WTC11 (cell line): ENCODE measurements around the gene MKLN1. TPM values are rescaled to one million over a fixed set of nuclear protein-coding genes. Genes with fewer than 3 reads are reported as not detected.

Experiments
- ATAC-seq: fragments of 200-7000 bp; cut with Tn5 transposase; 2 replicates; pipeline ENCODE4 v1.10.0; 2021; ENCODE audit warnings: mild to moderate bottlenecking, moderate library complexity
- CTCF ChIA-PET: fragments of 300-600 bp; sonication (Branson Sonifier 250); formaldehyde crosslinking; loops from one replicate; lab custom pipeline; 2021; ENCODE audit warnings: antibody characterized with exemption; lab: Charles Lee
- POLR2A ChIA-PET: fragments of 350-600 bp; sonication (Branson Sonifier 250); formaldehyde crosslinking; loops from one replicate; lab custom pipeline; 2021; ENCODE audit warnings: antibody characterized with exemption; lab: Charles Lee
- DNase-seq: peaks from one replicate; pipeline ENCODE4 v3.0.0; 2021; ENCODE audit warnings: low spot score
- H3K27ac Mint-ChIP-seq: 2 replicates; pipeline ENCODE4 v1.8.0; 2021; ENCODE audit warnings: mixed read lengths
- H3K27me3 Mint-ChIP-seq: 2 replicates; pipeline ENCODE4 v1.8.0; 2021; ENCODE audit warnings: low read depth, mild to moderate bottlenecking, moderate library complexity, mixed read lengths
- H3K36me3 Mint-ChIP-seq: 2 replicates; pipeline ENCODE4 v1.8.0; 2021; ENCODE audit warnings: mixed read lengths
- H3K4me1 Mint-ChIP-seq: 2 replicates; pipeline ENCODE4 v1.8.0; 2022; ENCODE audit warnings: mixed read lengths
- H3K4me3 Mint-ChIP-seq: 2 replicates; pipeline ENCODE4 v1.8.0; 2021; ENCODE audit warnings: mild to moderate bottlenecking, moderate library complexity, mixed read lengths
- H3K9me3 Mint-ChIP-seq: 2 replicates; pipeline ENCODE4 v1.8.0; 2021; ENCODE audit warnings: mixed read lengths
- ATF1 ChIP-seq: sonication (generic); formaldehyde crosslinking; IDR thresholded peaks from 2 replicates; pipeline ENCODE4 v1.8.1; 2023; ENCODE audit warnings: mild to moderate bottlenecking, moderate library complexity, missing genetic modification reagents
- FOXJ3 ChIP-seq: sonication (generic); formaldehyde crosslinking; IDR thresholded peaks from 2 replicates; pipeline ENCODE4 v1.9.0; 2021; ENCODE audit warnings: missing genetic modification reagents, mild to moderate bottlenecking, borderline replicate concordance
- GTF2I ChIP-seq: fragments of 250-450 bp; sonication (Bioruptor Pico); conservative IDR thresholded peaks from 2 replicates; pipeline ENCODE4 v1.4.0; 2021; ENCODE audit warnings: mild to moderate bottlenecking
- MYBL2 ChIP-seq: sonication (generic); formaldehyde crosslinking; IDR thresholded peaks from 2 replicates; pipeline ENCODE4 v1.8.1; 2023; ENCODE audit warnings: mild to moderate bottlenecking, moderate library complexity, missing genetic modification reagents
- NFE2L1 ChIP-seq: sonication (generic); formaldehyde crosslinking; IDR thresholded peaks from 2 replicates; pipeline ENCODE4 v1.8.1; 2023; ENCODE audit warnings: missing genetic modification reagents
- NR2C2 ChIP-seq: sonication (generic); formaldehyde crosslinking; IDR thresholded peaks from 2 replicates; pipeline ENCODE4 v1.8.0; 2022; ENCODE audit warnings: mild to moderate bottlenecking, missing genetic modification reagents
- OVOL2 ChIP-seq: fragments of 250-450 bp; sonication (Bioruptor Pico); IDR thresholded peaks from 2 replicates; pipeline ENCODE4 v1.9.0; 2021; ENCODE audit warnings: mild to moderate bottlenecking, borderline replicate concordance
- PRRX2 ChIP-seq: fragments of 250-450 bp; sonication (Bioruptor Pico); IDR thresholded peaks from 2 replicates; pipeline ENCODE4 v1.8.0; 2021; ENCODE audit warnings: mild to moderate bottlenecking
- SMAD4 ChIP-seq: sonication (generic); formaldehyde crosslinking; IDR thresholded peaks from 2 replicates; pipeline ENCODE4 v1.8.0; 2022; ENCODE audit warnings: mild to moderate bottlenecking, missing genetic modification reagents
- SOX15 ChIP-seq: fragments of 250-450 bp; sonication (Bioruptor Pico); IDR thresholded peaks from 2 replicates; pipeline ENCODE4 v1.9.0; 2021; ENCODE audit warnings: mild to moderate bottlenecking
- SP1 ChIP-seq: sonication (generic); formaldehyde crosslinking; conservative IDR thresholded peaks from 2 replicates; pipeline ENCODE4 v1.8.1; 2022; ENCODE audit warnings: missing genetic modification reagents
- TCF7 ChIP-seq: sonication (generic); formaldehyde crosslinking; IDR thresholded peaks from 2 replicates; pipeline ENCODE4 v1.8.0; 2022; ENCODE audit warnings: mild to moderate bottlenecking, low read depth, missing genetic modification reagents, moderate library complexity
- TEAD1 ChIP-seq: sonication (generic); formaldehyde crosslinking; IDR thresholded peaks from 2 replicates; pipeline ENCODE4 v1.8.0; 2022; ENCODE audit warnings: mild to moderate bottlenecking, missing genetic modification reagents
- TEAD4 ChIP-seq: sonication (generic); formaldehyde crosslinking; IDR thresholded peaks from 2 replicates; pipeline ENCODE4 v1.8.0; 2022; ENCODE audit warnings: mild to moderate bottlenecking, missing genetic modification reagents
- ZBTB21 ChIP-seq: sonication (generic); formaldehyde crosslinking; IDR thresholded peaks from 2 replicates; pipeline ENCODE4 v1.8.1; 2023; ENCODE audit warnings: mild to moderate bottlenecking, missing genetic modification reagents, borderline replicate concordance
- ZNF121 ChIP-seq: sonication (generic); formaldehyde crosslinking; IDR thresholded peaks from 2 replicates; pipeline ENCODE4 v1.8.0; 2023; ENCODE audit warnings: missing genetic modification reagents
- ZNF138 ChIP-seq: sonication (generic); formaldehyde crosslinking; conservative IDR thresholded peaks from 2 replicates; pipeline ENCODE4 v1.8.1; 2022; ENCODE audit warnings: mild to moderate bottlenecking, moderate library complexity, missing genetic modification reagents
- ZNF263 ChIP-seq: sonication (generic); formaldehyde crosslinking; IDR thresholded peaks from 2 replicates; pipeline ENCODE4 v1.8.1; 2022; ENCODE audit warnings: low read depth, mild to moderate bottlenecking, moderate library complexity, missing genetic modification reagents
- ZNF396 ChIP-seq: fragments of 250-450 bp; sonication (Bioruptor Pico); IDR thresholded peaks from 2 replicates; pipeline ENCODE4 v1.8.0; 2021; ENCODE audit warnings: mild to moderate bottlenecking, moderate library complexity, borderline replicate concordance
- total RNA-seq: library from RNA; stranded (reverse); gene quantifications from 3 replicates; pipeline ENCODE4 v1.2.3, GENCODE V29; 2021
- TF ChIP-seq, protein P1 (sequence below): sonication (generic); formaldehyde crosslinking; IDR thresholded peaks from 2 replicates; pipeline ENCODE4 v1.8.1; 2023; ENCODE audit warnings: mild to moderate bottlenecking, moderate library complexity, missing genetic modification reagents
- TF ChIP-seq, protein P2 (sequence below): fragments of 250-450 bp; sonication (Bioruptor Pico); IDR thresholded peaks from 2 replicates; pipeline ENCODE4 v1.8.0; 2021; ENCODE audit warnings: mild to moderate bottlenecking
- TF ChIP-seq, protein P3 (sequence below): sonication (generic); formaldehyde crosslinking; IDR thresholded peaks from 2 replicates; pipeline ENCODE4 v1.8.0; 2022; ENCODE audit warnings: mild to moderate bottlenecking, missing genetic modification reagents
- TF ChIP-seq, protein P4 (sequence below): sonication (generic); formaldehyde crosslinking; IDR thresholded peaks from 2 replicates; pipeline ENCODE4 v1.8.1; 2022; ENCODE audit warnings: mild to moderate bottlenecking, missing genetic modification reagents, moderate library complexity, borderline replicate concordance
- TF ChIP-seq, protein P5 (sequence below): sonication (generic); formaldehyde crosslinking; conservative IDR thresholded peaks from 2 replicates; pipeline ENCODE4 v1.8.1; 2023; ENCODE audit warnings: mild to moderate bottlenecking, low read depth, missing genetic modification reagents, moderate library complexity
- TF ChIP-seq, protein P6 (sequence below): sonication (generic); formaldehyde crosslinking; IDR thresholded peaks from 2 replicates; pipeline ENCODE4 v1.8.1; 2023; ENCODE audit warnings: mild to moderate bottlenecking, missing genetic modification reagents, moderate library complexity

The MKLN1 gene
- total RNA-seq, 1 experiment from 2014 or later: 37.6 TPM

DNA sequence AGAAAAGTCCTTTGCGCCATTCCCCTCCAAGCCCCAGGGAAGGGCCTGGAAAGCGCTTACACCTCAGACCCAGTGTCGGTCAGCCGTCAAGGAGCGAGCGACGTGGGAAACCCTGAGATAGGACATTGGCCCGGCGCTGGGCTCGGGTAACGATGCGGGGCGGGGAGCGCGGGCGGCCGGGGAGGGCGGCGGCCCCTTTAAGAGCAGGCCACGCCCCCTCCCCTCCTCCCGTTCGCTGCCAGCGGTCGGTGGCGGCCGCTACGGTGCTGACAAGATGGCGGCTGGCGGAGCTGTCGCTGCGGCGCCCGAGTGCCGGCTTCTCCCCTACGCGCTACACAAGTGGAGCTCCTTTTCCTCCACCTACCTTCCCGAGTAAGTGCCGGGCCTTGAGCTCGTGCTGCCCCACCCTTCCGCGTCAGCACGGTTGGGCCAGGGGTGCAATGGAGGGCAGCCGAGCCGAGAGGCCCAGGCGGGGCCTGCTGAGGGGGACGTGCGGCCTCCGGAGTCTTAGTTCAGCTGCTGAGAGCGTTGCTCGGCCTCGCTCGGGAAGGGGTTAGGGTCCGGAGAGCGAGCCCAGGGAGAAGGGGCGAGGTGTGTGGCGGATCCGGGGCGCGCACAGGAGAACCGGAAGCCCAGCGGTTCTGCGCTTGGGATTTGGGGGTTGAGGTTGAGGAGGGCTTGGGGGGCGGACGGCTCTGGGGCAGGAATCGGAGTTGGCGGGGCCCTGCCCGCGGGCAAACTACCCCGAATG lies at the start of gene MKLN1 (continued):
- TF ChIP-seq SMAD4 (CRISPR knock-in tag) (peak; percentile 87), SP1 (CRISPR knock-in tag) (peak; percentile 91), ZBTB21 (CRISPR knock-in tag) (no peak), GTF2I (CRISPR knock-in tag) (no peak), ZNF121 (no peak), NFE2L1 (no peak), TEAD4 (CRISPR knock-in tag) (peak; percentile 77; the same call in 1 of the 2 replicates), NR2C2 (no peak), MYBL2 (CRISPR knock-in tag) (peak; percentile 86), FOXJ3 (no peak), ATF1 (CRISPR knock-in tag) (peak; percentile 81; the same call in 1 of the 2 replicates), ZNF396 (CRISPR knock-in tag) (no peak), ZNF138 (no peak), OVOL2 (CRISPR knock-in tag) (no peak), SOX15 (CRISPR knock-in tag) (no peak), ZNF263 (CRISPR knock-in tag) (no peak)
- TF ChIP-seq, protein P1, sequence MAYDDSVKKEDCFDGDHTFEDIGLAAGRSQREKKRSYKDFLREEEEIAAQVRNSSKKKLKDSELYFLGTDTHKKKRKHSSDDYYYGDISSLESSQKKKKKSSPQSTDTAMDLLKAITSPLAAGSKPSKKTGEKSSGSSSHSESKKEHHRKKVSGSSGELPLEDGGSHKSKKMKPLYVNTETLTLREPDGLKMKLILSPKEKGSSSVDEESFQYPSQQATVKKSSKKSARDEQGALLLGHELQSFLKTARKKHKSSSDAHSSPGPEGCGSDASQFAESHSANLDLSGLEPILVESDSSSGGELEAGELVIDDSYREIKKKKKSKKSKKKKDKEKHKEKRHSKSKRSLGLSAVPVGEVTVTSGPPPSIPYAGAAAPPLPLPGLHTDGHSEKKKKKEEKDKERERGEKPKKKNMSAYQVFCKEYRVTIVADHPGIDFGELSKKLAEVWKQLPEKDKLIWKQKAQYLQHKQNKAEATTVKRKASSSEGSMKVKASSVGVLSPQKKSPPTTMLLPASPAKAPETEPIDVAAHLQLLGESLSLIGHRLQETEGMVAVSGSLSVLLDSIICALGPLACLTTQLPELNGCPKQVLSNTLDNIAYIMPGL: peak; percentile 92
- TF ChIP-seq, protein P2, sequence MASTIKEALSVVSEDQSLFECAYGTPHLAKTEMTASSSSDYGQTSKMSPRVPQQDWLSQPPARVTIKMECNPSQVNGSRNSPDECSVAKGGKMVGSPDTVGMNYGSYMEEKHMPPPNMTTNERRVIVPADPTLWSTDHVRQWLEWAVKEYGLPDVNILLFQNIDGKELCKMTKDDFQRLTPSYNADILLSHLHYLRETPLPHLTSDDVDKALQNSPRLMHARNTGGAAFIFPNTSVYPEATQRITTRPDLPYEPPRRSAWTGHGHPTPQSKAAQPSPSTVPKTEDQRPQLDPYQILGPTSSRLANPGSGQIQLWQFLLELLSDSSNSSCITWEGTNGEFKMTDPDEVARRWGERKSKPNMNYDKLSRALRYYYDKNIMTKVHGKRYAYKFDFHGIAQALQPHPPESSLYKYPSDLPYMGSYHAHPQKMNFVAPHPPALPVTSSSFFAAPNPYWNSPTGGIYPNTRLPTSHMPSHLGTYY (CRISPR knock-in tag): peak; percentile 77; the same call in 1 of the 2 replicates
- TF ChIP-seq, protein P3, sequence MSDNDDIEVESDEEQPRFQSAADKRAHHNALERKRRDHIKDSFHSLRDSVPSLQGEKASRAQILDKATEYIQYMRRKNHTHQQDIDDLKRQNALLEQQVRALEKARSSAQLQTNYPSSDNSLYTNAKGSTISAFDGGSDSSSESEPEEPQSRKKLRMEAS (CRISPR knock-in tag): peak; percentile 65; the same call in 1 of the 2 replicates
- TF ChIP-seq, protein P4, sequence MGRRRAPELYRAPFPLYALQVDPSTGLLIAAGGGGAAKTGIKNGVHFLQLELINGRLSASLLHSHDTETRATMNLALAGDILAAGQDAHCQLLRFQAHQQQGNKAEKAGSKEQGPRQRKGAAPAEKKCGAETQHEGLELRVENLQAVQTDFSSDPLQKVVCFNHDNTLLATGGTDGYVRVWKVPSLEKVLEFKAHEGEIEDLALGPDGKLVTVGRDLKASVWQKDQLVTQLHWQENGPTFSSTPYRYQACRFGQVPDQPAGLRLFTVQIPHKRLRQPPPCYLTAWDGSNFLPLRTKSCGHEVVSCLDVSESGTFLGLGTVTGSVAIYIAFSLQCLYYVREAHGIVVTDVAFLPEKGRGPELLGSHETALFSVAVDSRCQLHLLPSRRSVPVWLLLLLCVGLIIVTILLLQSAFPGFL (CRISPR knock-in tag): no peak

DNA sequence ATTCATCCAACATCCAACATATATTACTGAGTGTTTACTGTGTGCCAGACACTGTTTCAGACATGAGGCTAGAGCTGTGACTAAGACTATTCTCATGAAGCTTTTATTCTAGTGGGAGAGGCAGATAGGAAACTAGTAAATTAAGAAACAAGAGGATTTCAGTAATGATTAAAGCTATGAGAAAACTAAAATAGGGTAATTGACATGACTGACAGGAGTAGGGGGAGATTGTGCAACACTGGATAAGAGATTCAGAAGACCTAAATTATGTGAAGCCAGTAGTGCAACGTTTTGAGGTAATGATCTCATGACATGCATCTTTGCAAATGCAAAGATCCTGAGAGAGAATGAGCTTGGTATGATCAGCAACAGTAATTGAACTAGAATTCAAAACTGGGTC lies 48.6 kb upstream of the MKLN1 start:
- ATAC-seq: no peak
- POLR2A ChIA-PET: no interaction called here
- TF ChIP-seq, protein P5, sequence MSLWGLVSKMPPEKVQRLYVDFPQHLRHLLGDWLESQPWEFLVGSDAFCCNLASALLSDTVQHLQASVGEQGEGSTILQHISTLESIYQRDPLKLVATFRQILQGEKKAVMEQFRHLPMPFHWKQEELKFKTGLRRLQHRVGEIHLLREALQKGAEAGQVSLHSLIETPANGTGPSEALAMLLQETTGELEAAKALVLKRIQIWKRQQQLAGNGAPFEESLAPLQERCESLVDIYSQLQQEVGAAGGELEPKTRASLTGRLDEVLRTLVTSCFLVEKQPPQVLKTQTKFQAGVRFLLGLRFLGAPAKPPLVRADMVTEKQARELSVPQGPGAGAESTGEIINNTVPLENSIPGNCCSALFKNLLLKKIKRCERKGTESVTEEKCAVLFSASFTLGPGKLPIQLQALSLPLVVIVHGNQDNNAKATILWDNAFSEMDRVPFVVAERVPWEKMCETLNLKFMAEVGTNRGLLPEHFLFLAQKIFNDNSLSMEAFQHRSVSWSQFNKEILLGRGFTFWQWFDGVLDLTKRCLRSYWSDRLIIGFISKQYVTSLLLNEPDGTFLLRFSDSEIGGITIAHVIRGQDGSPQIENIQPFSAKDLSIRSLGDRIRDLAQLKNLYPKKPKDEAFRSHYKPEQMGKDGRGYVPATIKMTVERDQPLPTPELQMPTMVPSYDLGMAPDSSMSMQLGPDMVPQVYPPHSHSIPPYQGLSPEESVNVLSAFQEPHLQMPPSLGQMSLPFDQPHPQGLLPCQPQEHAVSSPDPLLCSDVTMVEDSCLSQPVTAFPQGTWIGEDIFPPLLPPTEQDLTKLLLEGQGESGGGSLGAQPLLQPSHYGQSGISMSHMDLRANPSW (CRISPR knock-in tag): no peak
- TF ChIP-seq TCF7 (CRISPR knock-in tag) (no peak), PRRX2 (CRISPR knock-in tag) (no peak), TEAD1 (no peak)
- TF ChIP-seq, protein P6, sequence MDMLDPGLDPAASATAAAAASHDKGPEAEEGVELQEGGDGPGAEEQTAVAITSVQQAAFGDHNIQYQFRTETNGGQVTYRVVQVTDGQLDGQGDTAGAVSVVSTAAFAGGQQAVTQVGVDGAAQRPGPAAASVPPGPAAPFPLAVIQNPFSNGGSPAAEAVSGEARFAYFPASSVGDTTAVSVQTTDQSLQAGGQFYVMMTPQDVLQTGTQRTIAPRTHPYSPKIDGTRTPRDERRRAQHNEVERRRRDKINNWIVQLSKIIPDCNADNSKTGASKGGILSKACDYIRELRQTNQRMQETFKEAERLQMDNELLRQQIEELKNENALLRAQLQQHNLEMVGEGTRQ (CRISPR knock-in tag): no peak
- TF ChIP-seq, protein P4 (CRISPR knock-in tag): no peak

More for the DNA sequence above, 48.6 kb upstream of the MKLN1 start:
- no peak overlapping the region for H3K4me3 Mint-ChIP-seq
- CTCF ChIA-PET: interaction anchor here (1.1 kb wide), 1 partner anchor 210 kb away, joined by 5 read pairs; no protein-coding TSS in a partner anchor
- no peaks in the 10 kb centered on the region for H3K27me3 Mint-ChIP-seq
- peaks cover 9% of the 10 kb centered on the region for H3K36me3 Mint-ChIP-seq
- H3K9me3 Mint-ChIP-seq: peaks cover 29% of the 10 kb centered on the region
- no peak overlapping the region for H3K27ac Mint-ChIP-seq
- no peak for DNase-seq
- no peaks in the 10 kb centered on the region for H3K4me1 Mint-ChIP-seq
